HEK293 (cell line): Measurements from ENCODE around the gene NPRL2.
A peak's percentile ranks its signal among the peaks of the same experiment; 100 is the strongest.

Experiments used
- BCL6B ChIP-seq: fragments of 450-650 bp; formaldehyde crosslinking; IDR thresholded peaks from 2 replicates; pipeline ENCODE4 v1.5.1; 2017; ENCODE audit warnings: missing biosample characterization, missing genetic modification characterization
- EGR2 ChIP-seq: fragments of 450-650 bp; formaldehyde crosslinking; IDR thresholded peaks from 2 replicates; pipeline ENCODE4 v1.5.1; 2016; ENCODE audit warnings: low read depth, missing biosample characterization, missing genetic modification characterization
- HIC1 ChIP-seq: fragments of 450-650 bp; formaldehyde crosslinking; IDR thresholded peaks from 2 replicates; pipeline ENCODE4 v1.5.1; 2016; ENCODE audit warnings: missing biosample characterization, missing genetic modification characterization
- INSM2 ChIP-seq: fragments of 450-650 bp; formaldehyde crosslinking; IDR thresholded peaks from 2 replicates; pipeline ENCODE4 v1.5.1; 2016; ENCODE audit warnings: missing biosample characterization, missing genetic modification characterization
- KLF1 ChIP-seq: fragments of 450-650 bp; formaldehyde crosslinking; IDR thresholded peaks from 2 replicates; pipeline ENCODE4 v1.5.1; 2016; ENCODE audit warnings: missing biosample characterization, missing genetic modification characterization
- KLF8 ChIP-seq: fragments of 450-650 bp; formaldehyde crosslinking; IDR thresholded peaks from 2 replicates; pipeline ENCODE4 v1.5.1; 2016; ENCODE audit warnings: missing biosample characterization, missing genetic modification characterization
- OVOL3 ChIP-seq: fragments of 450-650 bp; formaldehyde crosslinking; IDR thresholded peaks from 2 replicates; pipeline ENCODE4 v1.5.1; 2016; ENCODE audit warnings: missing biosample characterization, missing genetic modification characterization
- PATZ1 ChIP-seq: fragments of 450-650 bp; formaldehyde crosslinking; IDR thresholded peaks from 2 replicates; pipeline ENCODE4 v1.5.1; 2016; ENCODE audit warnings: missing biosample characterization, missing genetic modification characterization
- SP7 ChIP-seq: fragments of 450-650 bp; formaldehyde crosslinking; IDR thresholded peaks from 2 replicates; pipeline ENCODE4 v1.5.1; 2016; ENCODE audit warnings: missing biosample characterization, missing genetic modification characterization
- YY2 ChIP-seq: fragments of 450-650 bp; formaldehyde crosslinking; IDR thresholded peaks from 2 replicates; pipeline ENCODE4 v1.5.1; 2016; ENCODE audit warnings: missing biosample characterization, missing genetic modification characterization
- ZBTB17 ChIP-seq: fragments of 450-650 bp; formaldehyde crosslinking; IDR thresholded peaks from 2 replicates; pipeline ENCODE4 v1.5.1; 2016; ENCODE audit warnings: missing biosample characterization, missing genetic modification characterization
- ZNF133 ChIP-seq: fragments of 450-650 bp; formaldehyde crosslinking; IDR thresholded peaks from 2 replicates; pipeline ENCODE4 v1.5.1; 2016; ENCODE audit warnings: missing biosample characterization, missing genetic modification characterization
- ZNF398 ChIP-seq: fragments of 450-650 bp; formaldehyde crosslinking; IDR thresholded peaks from 2 replicates; pipeline ENCODE4 v1.5.1; 2017; ENCODE audit warnings: missing biosample characterization, missing genetic modification characterization
- ZNF426 ChIP-seq: fragments of 450-650 bp; formaldehyde crosslinking; IDR thresholded peaks from 2 replicates; pipeline ENCODE4 v1.5.1; 2017; ENCODE audit warnings: missing biosample characterization, missing genetic modification characterization, mild to moderate bottlenecking, inconsistent platforms, moderate library complexity
- ZNF433 ChIP-seq: fragments of 450-650 bp; formaldehyde crosslinking; IDR thresholded peaks from 2 replicates; pipeline ENCODE4 v1.5.1; 2016; ENCODE audit warnings: missing biosample characterization, missing genetic modification characterization, low read depth
- ZNF48 ChIP-seq: fragments of 450-650 bp; formaldehyde crosslinking; IDR thresholded peaks from 2 replicates; pipeline ENCODE4 v1.5.1; 2016; ENCODE audit warnings: missing biosample characterization, missing genetic modification characterization
- ZNF513 ChIP-seq: fragments of 450-650 bp; IDR thresholded peaks from 2 replicates; pipeline ENCODE4 v1.5.1; 2018; ENCODE audit warnings: missing biosample characterization, missing genetic modification characterization
- ZNF514 ChIP-seq: fragments of 450-650 bp; formaldehyde crosslinking; IDR thresholded peaks from 2 replicates; pipeline ENCODE4 v1.5.1; 2016; ENCODE audit warnings: missing biosample characterization, missing genetic modification characterization
- ZNF561 ChIP-seq: fragments of 450-650 bp; IDR thresholded peaks from 2 replicates; pipeline ENCODE4 v1.5.1; 2018; ENCODE audit warnings: missing biosample characterization, missing genetic modification characterization, borderline replicate concordance
- ZNF596 ChIP-seq: fragments of 450-650 bp; IDR thresholded peaks from 2 replicates; pipeline ENCODE4 v1.5.0; 2018; ENCODE audit warnings: missing biosample characterization, mild to moderate bottlenecking, missing genetic modification characterization, moderate library complexity
- ZNF629 ChIP-seq: fragments of 450-650 bp; formaldehyde crosslinking; IDR thresholded peaks from 2 replicates; pipeline ENCODE4 v1.5.1; 2017; ENCODE audit warnings: missing biosample characterization, missing genetic modification characterization
- ZNF654 ChIP-seq: fragments of 450-650 bp; formaldehyde crosslinking; IDR thresholded peaks from 2 replicates; pipeline ENCODE4 v1.5.1; 2016; ENCODE audit warnings: low read depth, missing biosample characterization, missing genetic modification characterization
- ZNF658 ChIP-seq: fragments of 450-650 bp; formaldehyde crosslinking; IDR thresholded peaks from 2 replicates; pipeline ENCODE4; 2016; ENCODE audit warnings: missing biosample characterization, missing genetic modification characterization
- ZNF747 ChIP-seq: fragments of 450-650 bp; formaldehyde crosslinking; IDR thresholded peaks from 2 replicates; pipeline ENCODE4 v1.5.1; 2016; ENCODE audit warnings: missing biosample characterization, missing genetic modification characterization
- ZSCAN23 ChIP-seq: fragments of 450-650 bp; formaldehyde crosslinking; IDR thresholded peaks from 2 replicates; pipeline ENCODE4 v1.5.1; 2016; ENCODE audit warnings: missing biosample characterization, missing genetic modification characterization

The NPRL2 gene

GRCh38 chr3:50316657-50317242 is 33.8 kb downstream of the NPRL2 start (continued):
- peak; percentile 85 for TF ChIP-seq PATZ1 (tag by site-specific recombination)
- TF ChIP-seq ZNF561 (tag by site-specific recombination): no peak
- peak; percentile 90 for TF ChIP-seq ZNF398 (tag by site-specific recombination)
- 0 out of 2 replicates have a peak, but pooled peaks have one; percentile 13 for TF ChIP-seq INSM2 (tag by site-specific recombination)
- TF ChIP-seq ZNF658: no peak
- TF ChIP-seq OVOL3 (tag by site-specific recombination): no peak
- TF ChIP-seq ZNF513 (tag by site-specific recombination): no peak
- TF ChIP-seq KLF1 (tag by site-specific recombination): peak; percentile 93
- TF ChIP-seq ZNF654 (tag by site-specific recombination): no peak
- peak; percentile 94 for TF ChIP-seq EGR2 (tag by site-specific recombination)
- no peak for TF ChIP-seq YY2 (tag by site-specific recombination)
- no peak for TF ChIP-seq ZNF596 (tag by site-specific recombination)
- TF ChIP-seq ZNF629 (tag by site-specific recombination): 0 out of 2 replicates have a peak, but pooled peaks have one; percentile 36
- TF ChIP-seq ZNF747 (tag by site-specific recombination): no peak
- TF ChIP-seq ZNF514 (tag by site-specific recombination): no peak
- TF ChIP-seq ZNF48 (tag by site-specific recombination): no peak
- no peak for TF ChIP-seq KLF8 (tag by site-specific recombination)
- no peak for TF ChIP-seq ZNF426 (tag by site-specific recombination)
- no peak for TF ChIP-seq BCL6B (tag by site-specific recombination)
- no peak for TF ChIP-seq ZSCAN23 (tag by site-specific recombination)
- no peak for TF ChIP-seq ZNF133
- TF ChIP-seq ZNF433 (tag by site-specific recombination): no peak
- peak; percentile 54; the same call in 1 of the 2 replicates for TF ChIP-seq HIC1 (tag by site-specific recombination)
- peak; percentile 75 for TF ChIP-seq SP7
- peak; percentile 76 for TF ChIP-seq ZBTB17 (tag by site-specific recombination)
